Activated CD8-positive, alpha-beta T cell treated with anti-CD3 and anti-CD28 coated beads for 36 hours (primary cell): ENCODE results near the gene HEPN1. TPM values are rescaled to one million over a fixed set of nuclear protein-coding genes. Genes with fewer than 3 reads are reported as not detected.

Experiments used
- ATAC-seq: fragments of 200-7000 bp; cut with Tn5 transposase; one replicate; pipeline ENCODE4 v1.10.0; 2021; ENCODE audit warnings: mild to moderate bottlenecking, moderate library complexity
- CTCF ChIA-PET: fragments of 350-600 bp; sonication (Branson Sonifier 250); formaldehyde crosslinking; loops from one replicate; lab custom pipeline; 2021; ENCODE audit warnings: antibody characterized with exemption; lab: Charles Lee
- POLR2A ChIA-PET: fragments of 350-600 bp; sonication (Branson Sonifier 250); formaldehyde crosslinking; loops from one replicate; lab custom pipeline; 2021; ENCODE audit warnings: antibody characterized with exemption; lab: Charles Lee
- DNase-seq: peaks from one replicate; pipeline ENCODE4 v3.0.0-alpha.2; 2020
- H3K27ac Mint-ChIP-seq: one replicate; pipeline ENCODE4 v1.8.0; 2021; ENCODE audit warnings: mild to moderate bottlenecking, mixed read lengths
- H3K27me3 Mint-ChIP-seq: one replicate; pipeline ENCODE4 v1.8.0; 2021; ENCODE audit warnings: mixed read lengths
- H3K36me3 Mint-ChIP-seq: one replicate; pipeline ENCODE4 v1.8.0; 2021; ENCODE audit warnings: low read depth, mixed read lengths
- H3K4me1 Mint-ChIP-seq: one replicate; pipeline ENCODE4 v1.8.0; 2021; ENCODE audit warnings: low read depth, mixed read lengths
- H3K4me3 Mint-ChIP-seq: one replicate; pipeline ENCODE4 v1.8.0; 2021; ENCODE audit warnings: mild to moderate bottlenecking, moderate library complexity, mixed read lengths
- H3K9me3 Mint-ChIP-seq: one replicate; pipeline ENCODE4 v1.8.0; 2021; ENCODE audit warnings: mixed read lengths
- CTCF ChIP-seq: fragments of 200-600 bp; IDR thresholded peaks from one replicate; pipeline ENCODE4 v1.8.0; 2022; ENCODE audit warnings: antibody characterized with exemption, mild to moderate bottlenecking
- intact Hi-C: fragments of 100-400 bp; cut with micrococcal nuclease; formaldehyde crosslinking; loops from one replicate; pipeline ENCODE4 v1.10.0; 2022
- total RNA-seq, 2 experiments: library from RNA; stranded (reverse); gene quantifications; one replicate each; pipeline ENCODE4 v1.2.3, GENCODE V29; 2021

The HEPN1 gene
- total RNA-seq, 2 experiments from 2014 or later = not detected

- H3K27me3 Mint-ChIP-seq = peaks cover 1% of the 10 kb centered on the region
Measured at GRCh38 chr11:124917115-124917637, 1.9 kb upstream of the HEPN1 start.

GRCh38 chr11:124919898-124920297 lies 848 bp downstream of the HEPN1 start:
- H3K27ac Mint-ChIP-seq = no peak overlapping the region
- peaks cover 13% of the 10 kb centered on the region for H3K4me1 Mint-ChIP-seq
- no peak for TF ChIP-seq CTCF
- no peaks in the 10 kb centered on the region for H3K27me3 Mint-ChIP-seq
- ChIA-PET POLR2A (interaction anchor here (0.7 to 1.5 kb wide), 3 partner anchors 17 to 40 kb away, joined by 3 to 5 read pairs (median 4); partner anchors contain the start of gene CCDC15), CTCF (interaction anchor here (1.4 to 1.7 kb wide), 2 partner anchors 21 to 44 kb away, joined by 5 to 8 read pairs; no protein-coding TSS in a partner anchor)
- no peaks in the 10 kb centered on the region for H3K36me3 Mint-ChIP-seq
- DNase-seq (no peak), ATAC-seq (no peak)
- no peak overlapping the region for H3K4me3 Mint-ChIP-seq
- intact Hi-C loops = no loop called here
- H3K9me3 Mint-ChIP-seq = no peaks in the 10 kb centered on the region

More at GRCh38 chr11:124917115-124917637, 1.9 kb upstream of the HEPN1 start:
- Mint-ChIP-seq H3K9me3 (peaks cover 5% of the 10 kb centered on the region), H3K4me3 (no peak overlapping the region), H3K36me3 (peaks cover 3% of the 10 kb centered on the region), H3K27ac (no peak overlapping the region), H3K4me1 (peaks cover 3% of the 10 kb centered on the region)
- ATAC-seq (no peak), DNase-seq (no peak)
- POLR2A ChIA-PET = no interaction called here
- intact Hi-C loops = no loop called here
- no peak for TF ChIP-seq CTCF
- CTCF ChIA-PET = interaction anchor here (0.8 to 2.4 kb wide), 3 partner anchors 10 to 225 kb away, joined by 3 to 6 read pairs (median 4); no protein-coding TSS in a partner anchor

DNA sequence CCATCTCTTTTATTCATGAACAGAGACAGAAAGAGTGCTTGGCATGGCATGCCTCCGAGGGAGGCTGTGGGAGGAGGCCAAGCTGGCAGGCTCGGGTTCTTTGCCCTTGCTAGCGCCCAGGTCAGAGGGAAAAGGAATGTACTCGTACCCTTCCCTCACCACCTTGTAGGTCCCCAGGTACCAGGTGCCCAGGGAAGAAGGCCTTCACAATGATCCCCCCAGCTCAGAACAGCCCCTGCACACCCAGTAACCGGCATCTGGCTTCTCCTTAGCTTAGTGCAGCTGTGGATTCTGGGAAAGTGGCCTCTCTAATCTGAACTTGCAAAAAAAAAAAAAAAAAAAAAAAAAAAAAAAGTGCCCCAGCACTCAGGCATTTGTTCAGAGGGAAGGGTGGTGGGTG lies 1.3 kb downstream of the HEPN1 start:
- no peak for ATAC-seq
- no peak for TF ChIP-seq CTCF
- POLR2A ChIA-PET = interaction anchor here (0.7 to 1.5 kb wide), 4 partner anchors 17 to 40 kb away, joined by 3 to 5 read pairs (median 4); partner anchors contain the start of gene CCDC15
- DNase-seq = no peak
- CTCF ChIA-PET = interaction anchor here (0.6 to 1.7 kb wide), 3 partner anchors 21 to 44 kb away, joined by 3 to 8 read pairs (median 5); no protein-coding TSS in a partner anchor
- intact Hi-C loops = no loop called here
- H3K4me1 Mint-ChIP-seq = peaks cover 13% of the 10 kb centered on the region
- no peaks in the 10 kb centered on the region for H3K36me3 Mint-ChIP-seq
- no peaks in the 10 kb centered on the region for H3K27me3 Mint-ChIP-seq
- H3K4me3 Mint-ChIP-seq = peak overlapping the region; percentile 35
- no peaks in the 10 kb centered on the region for H3K9me3 Mint-ChIP-seq
- H3K27ac Mint-ChIP-seq = no peak overlapping the region

- no peak overlapping the region for H3K27ac Mint-ChIP-seq
- DNase-seq (peak; percentile 94), ATAC-seq (peak; percentile 91)
- no peaks in the 10 kb centered on the region for H3K36me3 Mint-ChIP-seq
- CTCF ChIA-PET = interaction anchor here (0.6 kb wide), 2 partner anchors 31 to 45 kb away, joined by 3 read pairs; no protein-coding TSS in a partner anchor
- no peaks in the 10 kb centered on the region for H3K9me3 Mint-ChIP-seq
- no peaks in the 10 kb centered on the region for H3K27me3 Mint-ChIP-seq
- POLR2A ChIA-PET = interaction anchor here (0.6 to 2.1 kb wide), 7 partner anchors 12 to 41 kb away, joined by 3 to 9 read pairs (median 4); partner anchors contain the start of gene CCDC15
- peaks cover 13% of the 10 kb centered on the region for H3K4me1 Mint-ChIP-seq
- TF ChIP-seq CTCF = no peak
- intact Hi-C loops = no loop called here
- H3K4me3 Mint-ChIP-seq = peak overlapping the region; percentile 35
Measured at GRCh38 chr11:124920870-124921609, 2.0 kb downstream of the HEPN1 start.
